ENCODE results near the gene ARL5B. TPM values are rescaled to one million over a fixed set of nuclear protein-coding genes. Genes with fewer than 3 reads are reported as not detected.

ARL5B gene
- total and polyA plus RNA-seq, 2 of the 8 experiments (the other 6 are each of a cell fraction or from before 2014, with no cell fraction given), result 8.4 to 52.1 TPM

DNA sequence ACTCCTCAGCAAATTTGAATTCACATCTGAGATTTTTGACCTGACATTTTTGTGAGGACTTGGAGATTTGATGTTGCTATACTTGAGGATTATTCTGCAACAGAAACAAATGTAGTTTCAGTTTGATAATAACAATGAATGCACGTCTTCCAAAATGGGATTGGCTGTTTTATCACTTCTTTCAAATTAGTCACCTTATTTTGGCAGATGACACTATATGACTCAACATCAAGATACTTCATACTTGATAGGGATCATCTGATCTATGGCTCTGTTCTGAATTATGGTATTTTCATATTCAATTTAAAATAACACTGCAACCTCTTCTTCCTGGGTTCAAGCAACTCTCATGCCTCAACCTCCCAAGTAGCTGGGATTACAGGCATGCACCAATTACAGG lies 24.2 kb downstream of the ARL5B start:
- CTCF ChIA-PET (ENCODE audit: partially characterized antibody), result no interaction called here
- no peak overlapping the region for H3K23ac ChIP-seq (ENCODE audit: insufficient read length)
- H3K4me3 ChIP-seq (ENCODE audit: extremely low read depth in 1 of 4, insufficient read depth in 2 of 4, low read depth in 3 of 4, low read length in 4 of 4), result no peak overlapping the region
- no peaks in the 10 kb centered on the region for H3K27me3 ChIP-seq (replicated peaks in 1 of 4; ENCODE audit: control insufficient read depth in 3 of 4, extremely low read depth in 1 of 4, insufficient read depth in 3 of 4, low read length in 3 of 4)
- H3K9me3 ChIP-seq (ENCODE audit: insufficient read depth in 2 of 2, low read depth in 1 of 2, low read length in 1 of 2), result no peaks in the 10 kb centered on the region
- POLR2A ChIA-PET (ENCODE audit: partially characterized antibody), result interaction anchor here (2.6 kb wide), 1 partner anchor 24 kb away, joined by 6 read pairs; the partner anchor contains the start of gene ARL5B
- no peaks in the 10 kb centered on the region for H3K4me1 ChIP-seq (replicated peaks in 1 of 4; ENCODE audit: control insufficient read depth in 3 of 4, insufficient read depth in 4 of 4, low read length in 3 of 4)
- no peak overlapping the region for H3K4ac ChIP-seq (replicated peaks; ENCODE audit: insufficient read length, low read depth, low read length)
- no peak overlapping the region for H2BK15ac ChIP-seq (ENCODE audit: low read length)
- no peak overlapping the region for H3K27ac ChIP-seq (ENCODE audit: low read depth, low read length)
- H3K79me2 ChIP-seq (ENCODE audit: control insufficient read depth in 1 of 2, insufficient read depth in 2 of 2, low read length in 2 of 2), result no peaks in the 10 kb centered on the region
- DNase-seq (ENCODE audit: low read depth in 1 of 2, low spot score in 2 of 2) (no peak), FAIRE-seq (no peak)
- WGBS, 2 experiments (ENCODE audit: extremely low coverage in 1 of 2, insufficient coverage in 1 of 2, insufficient read length in 1 of 2, insufficient replicate concordance in 2 of 2, low coverage in 1 of 2, low lambda C conversion rate in 2 of 2, missing lambda C conversion rate in 1 of 2), result 93% methylated on average over 1 of the region's 1 CpG; no CpG with 5 or more reads in 1 of the 2 experiments
- H3K14ac ChIP-seq (ENCODE audit: insufficient read length), result no peak overlapping the region
- no peak overlapping the region for H4K5ac ChIP-seq (ENCODE audit: insufficient read length, low read depth, low read length)
- H3K36me3 ChIP-seq (ENCODE audit: control insufficient read depth in 2 of 4, insufficient read depth in 4 of 4, low read length in 3 of 4), result peaks cover 0 to 5% (median 1%) of the 10 kb centered on the region in 4 experiments; a peak in 2 of 8 replicates
- H2AK5ac ChIP-seq (ENCODE audit: low read depth, low read length), result no peak overlapping the region
- H3K23me2 ChIP-seq (ENCODE audit: low read depth, low read length), result no peaks in the 10 kb centered on the region
- H4K8ac ChIP-seq (ENCODE audit: extremely low read depth, insufficient read depth, low read length), result no peak overlapping the region
- no peak overlapping the region for H3K18ac ChIP-seq (ENCODE audit: extremely low read depth, low read length)
- no peak overlapping the region for H4K91ac ChIP-seq (replicated peaks; ENCODE audit: insufficient read length, low read length)
- H3K9ac ChIP-seq (replicated peaks in 1 of 4; ENCODE audit: extremely low read depth in 1 of 4, low read depth in 3 of 4, low read length in 3 of 4), result no peak overlapping the region
- no peak overlapping the region for H2BK12ac ChIP-seq (ENCODE audit: low read depth, low read length)
- no peak overlapping the region for H2BK5ac ChIP-seq (ENCODE audit: low read depth, low read length)
- no peak overlapping the region for H2BK20ac ChIP-seq (ENCODE audit: low read length)
- H2AFZ ChIP-seq (ENCODE audit: low read length), result no peak overlapping the region
- H4K20me1 ChIP-seq (replicated peaks in 1 of 2; ENCODE audit: control insufficient read depth in 1 of 2, insufficient read depth in 2 of 2, low read length in 2 of 2), result peaks cover 0 to 6% of the 10 kb centered on the region in 2 experiments
- no peaks in the 10 kb centered on the region for H3K79me1 ChIP-seq (ENCODE audit: low read depth, low read length)
- no peak overlapping the region for H3K4me2 ChIP-seq (ENCODE audit: insufficient read depth in 1 of 2, low read depth in 2 of 2, low read length in 2 of 2)
- H3K56ac ChIP-seq (replicated peaks; ENCODE audit: insufficient read length, low read depth, low read length), result no peak overlapping the region
- H2BK120ac ChIP-seq (replicated peaks; ENCODE audit: low read depth, low read length), result no peak overlapping the region
- no peak for TF ChIP-seq NANOG (IDR thresholded peaks at IDR 0.05; ENCODE audit: insufficient read depth, low read depth, low read length, poor library complexity, severe bottlenecking)
- no peak for TF ChIP-seq EZH2 (IDR thresholded peaks at IDR 0.05; ENCODE audit: low read depth, low read length, severe bottlenecking)
- TF ChIP-seq, protein P1, sequence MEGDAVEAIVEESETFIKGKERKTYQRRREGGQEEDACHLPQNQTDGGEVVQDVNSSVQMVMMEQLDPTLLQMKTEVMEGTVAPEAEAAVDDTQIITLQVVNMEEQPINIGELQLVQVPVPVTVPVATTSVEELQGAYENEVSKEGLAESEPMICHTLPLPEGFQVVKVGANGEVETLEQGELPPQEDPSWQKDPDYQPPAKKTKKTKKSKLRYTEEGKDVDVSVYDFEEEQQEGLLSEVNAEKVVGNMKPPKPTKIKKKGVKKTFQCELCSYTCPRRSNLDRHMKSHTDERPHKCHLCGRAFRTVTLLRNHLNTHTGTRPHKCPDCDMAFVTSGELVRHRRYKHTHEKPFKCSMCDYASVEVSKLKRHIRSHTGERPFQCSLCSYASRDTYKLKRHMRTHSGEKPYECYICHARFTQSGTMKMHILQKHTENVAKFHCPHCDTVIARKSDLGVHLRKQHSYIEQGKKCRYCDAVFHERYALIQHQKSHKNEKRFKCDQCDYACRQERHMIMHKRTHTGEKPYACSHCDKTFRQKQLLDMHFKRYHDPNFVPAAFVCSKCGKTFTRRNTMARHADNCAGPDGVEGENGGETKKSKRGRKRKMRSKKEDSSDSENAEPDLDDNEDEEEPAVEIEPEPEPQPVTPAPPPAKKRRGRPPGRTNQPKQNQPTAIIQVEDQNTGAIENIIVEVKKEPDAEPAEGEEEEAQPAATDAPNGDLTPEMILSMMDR (IDR thresholded peaks at IDR 0.05; ENCODE audit: control extremely low read depth in 1 of 3, insufficient read depth in 1 of 3, low read depth in 1 of 3, low read length in 3 of 3), result no peak
- no peak for TF ChIP-seq RFX5 (IDR thresholded peaks at IDR 0.05; ENCODE audit: borderline replicate concordance, low read depth, low read length)
- TF ChIP-seq, protein P2, sequence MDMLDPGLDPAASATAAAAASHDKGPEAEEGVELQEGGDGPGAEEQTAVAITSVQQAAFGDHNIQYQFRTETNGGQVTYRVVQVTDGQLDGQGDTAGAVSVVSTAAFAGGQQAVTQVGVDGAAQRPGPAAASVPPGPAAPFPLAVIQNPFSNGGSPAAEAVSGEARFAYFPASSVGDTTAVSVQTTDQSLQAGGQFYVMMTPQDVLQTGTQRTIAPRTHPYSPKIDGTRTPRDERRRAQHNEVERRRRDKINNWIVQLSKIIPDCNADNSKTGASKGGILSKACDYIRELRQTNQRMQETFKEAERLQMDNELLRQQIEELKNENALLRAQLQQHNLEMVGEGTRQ (IDR thresholded peaks at IDR 0.05; ENCODE audit: low read length), result no peak
- no peak for TF ChIP-seq POU5F1 (IDR thresholded peaks at IDR 0.05; ENCODE audit: low read depth, low read length)
- no peak for TF ChIP-seq TAF7 (optimal IDR thresholded peaks at IDR 0.05; ENCODE audit: borderline replicate concordance, low read depth, low read length)
- TF ChIP-seq YY1 (IDR thresholded peaks at IDR 0.05; ENCODE audit: low read depth, low read length), result no peak
- TF ChIP-seq CBX8 (IDR thresholded peaks at IDR 0.05; ENCODE audit: borderline replicate concordance, low read depth, low read length), result no peak
- TF ChIP-seq CREB1 (IDR thresholded peaks at IDR 0.05), result no peak
- TF ChIP-seq JUN (IDR thresholded peaks at IDR 0.05; ENCODE audit: low read depth, low read length), result no peak

Measured in H1 (cell line).